Measurements from ENCODE around the gene MTA3. TPM values are rescaled to one million over a fixed set of nuclear protein-coding genes. Genes with fewer than 3 reads are reported as not detected.

MTA3 gene
- polyA plus RNA-seq, 1 experiment, result 51.0 TPM

DNA sequence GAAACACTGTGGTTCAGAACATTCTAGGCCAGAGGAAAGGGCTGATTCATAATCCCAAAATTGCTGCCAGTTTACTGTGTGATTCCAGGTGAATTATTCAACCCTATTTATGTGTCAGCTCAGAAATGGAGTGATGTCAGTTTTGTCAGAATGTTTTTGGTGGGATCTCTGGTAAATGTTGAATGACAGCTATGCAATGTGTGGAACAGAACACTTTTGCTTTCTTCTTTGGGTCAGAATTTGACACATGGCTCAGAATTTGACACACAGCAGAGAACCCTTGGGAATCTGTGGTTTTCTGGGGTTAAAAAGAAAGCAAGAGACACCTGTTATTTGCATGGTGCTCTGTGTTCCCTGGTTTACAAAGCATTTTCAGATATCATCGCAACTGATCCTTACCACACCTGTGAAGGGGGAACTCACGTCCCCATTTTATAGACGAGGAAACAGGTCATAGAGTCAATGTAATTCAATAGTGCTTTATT is 1.6 kb upstream of the MTA3 start:
- no peak for DNase-seq (ENCODE audit: low read depth, low spot score)
- no peak overlapping the region for H3K27ac ChIP-seq (ENCODE audit: low read depth, low read length)
- no peak overlapping the region for H3K4me3 ChIP-seq (ENCODE audit: low read depth, low read length)
- POLR2A ChIA-PET, result interaction anchor here (0.9 to 1.0 kb wide), 2 partner anchors 10 to 229 kb away, joined by 5 to 9 read pairs; no protein-coding TSS in a partner anchor
- H3K27me3 ChIP-seq (ENCODE audit: control insufficient read depth, insufficient read depth, low read length), result peaks cover 4% of the 10 kb centered on the region
- CTCF ChIA-PET, result interaction anchor here (1.1 to 1.6 kb wide), 2 partner anchors 53 to 96 kb away, joined by 3 to 6 read pairs; no protein-coding TSS in a partner anchor
- no peaks in the 10 kb centered on the region for H3K9me3 ChIP-seq (ENCODE audit: control insufficient read depth, insufficient read depth, low read length)
- TF ChIP-seq CTCF (IDR thresholded peaks at IDR 0.05; ENCODE audit: low read depth, low read length), result no peak

DNA sequence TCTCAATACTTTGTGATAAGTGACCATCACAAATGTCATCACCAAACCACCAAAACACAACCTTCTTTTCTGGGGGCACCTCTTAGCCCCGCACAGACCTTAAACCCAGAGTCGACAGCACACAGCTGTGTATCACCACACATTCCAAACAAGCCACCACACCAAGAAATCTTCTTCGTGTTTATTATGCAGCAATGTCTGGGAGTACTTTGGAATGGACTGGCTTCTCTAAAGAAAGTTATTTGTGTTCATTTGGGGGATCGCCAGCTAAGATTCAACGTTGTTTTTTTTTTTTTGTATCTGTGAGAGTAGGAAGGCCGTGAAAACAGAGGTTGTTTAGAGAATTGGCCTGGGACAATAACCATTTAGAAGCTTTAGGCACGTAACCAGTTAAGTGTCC is 1.1 kb upstream of the MTA3 start:
- ChIA-PET POLR2A (interaction anchor here (0.6 to 1.0 kb wide), 3 partner anchors 10 to 229 kb away, joined by 5 to 9 read pairs (median 7); no protein-coding TSS in a partner anchor), CTCF (interaction anchor here (0.6 to 1.6 kb wide), 4 partner anchors 54 to 96 kb away, joined by 3 to 6 read pairs (median 4); no protein-coding TSS in a partner anchor)
- Histone ChIP-seq H3K27me3 (ENCODE audit: control insufficient read depth, insufficient read depth, low read length) (peaks cover 2% of the 10 kb centered on the region), H3K27ac (ENCODE audit: low read depth, low read length) (peak overlapping the region; percentile 85), H3K9me3 (ENCODE audit: control insufficient read depth, insufficient read depth, low read length) (no peaks in the 10 kb centered on the region), H3K4me3 (ENCODE audit: low read depth, low read length) (no peak overlapping the region)
- DNase-seq (ENCODE audit: low read depth, low spot score), result peak; percentile 50
- TF ChIP-seq CTCF (IDR thresholded peaks at IDR 0.05; ENCODE audit: low read depth, low read length), result no peak

DNA sequence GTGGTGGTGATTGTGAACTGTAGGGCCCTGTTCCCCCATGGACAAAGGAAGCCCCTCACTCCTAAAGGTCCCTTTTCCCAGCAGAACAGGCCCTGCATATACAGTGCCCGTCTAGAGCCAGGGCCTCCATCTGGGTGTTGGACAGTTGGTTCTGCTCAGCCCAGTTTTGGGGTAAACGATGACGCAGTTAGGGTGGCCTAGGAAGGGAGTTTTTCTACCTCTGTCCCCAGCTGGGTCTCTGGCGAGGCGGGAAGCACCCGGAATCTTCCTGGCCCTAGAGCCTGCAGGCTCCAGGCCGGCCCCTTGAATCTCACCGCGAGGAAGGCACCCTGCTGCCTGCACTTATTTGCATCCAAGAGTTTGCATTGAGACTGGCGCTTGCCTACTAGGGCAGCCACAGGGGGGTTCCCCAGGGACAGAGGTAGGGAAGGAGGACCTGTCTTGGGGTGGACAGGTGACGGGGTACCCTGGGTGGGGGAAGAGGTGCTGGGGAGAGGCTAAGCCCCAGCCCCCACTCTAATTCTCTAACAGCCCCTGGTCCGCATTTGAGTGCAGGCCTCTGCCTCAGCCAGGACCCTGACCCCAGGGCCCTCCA is 529 bp upstream of the MTA3 start:
- no peak for DNase-seq (ENCODE audit: low read depth, low spot score)
- H3K27me3 ChIP-seq (ENCODE audit: control insufficient read depth, insufficient read depth, low read length), result no peaks in the 10 kb centered on the region
- no peak for TF ChIP-seq CTCF (IDR thresholded peaks at IDR 0.05; ENCODE audit: low read depth, low read length)
- ChIA-PET CTCF (interaction anchor here (0.6 to 1.1 kb wide), 3 partner anchors 54 to 95 kb away, joined by 3 to 5 read pairs (median 4); no protein-coding TSS in a partner anchor), POLR2A (interaction anchor here (0.6 to 1.0 kb wide), 3 partner anchors 11 to 228 kb away, joined by 5 to 9 read pairs (median 7); no protein-coding TSS in a partner anchor)
- H3K9me3 ChIP-seq (ENCODE audit: control insufficient read depth, insufficient read depth, low read length), result no peaks in the 10 kb centered on the region
- peak overlapping the region; percentile 85 for H3K27ac ChIP-seq (ENCODE audit: low read depth, low read length)
- peak overlapping the region; percentile 38 for H3K4me3 ChIP-seq (ENCODE audit: low read depth, low read length)

GRCh38 chr2:42569116-42569711 is 782 bp downstream of the MTA3 start:
- Histone ChIP-seq H3K27me3 (ENCODE audit: control insufficient read depth, insufficient read depth, low read length) (no peaks in the 10 kb centered on the region), H3K27ac (ENCODE audit: low read depth, low read length) (peak overlapping the region; percentile 52), H3K4me3 (ENCODE audit: low read depth, low read length) (peak overlapping the region; percentile 85), H3K9me3 (ENCODE audit: control insufficient read depth, insufficient read depth, low read length) (no peaks in the 10 kb centered on the region)
- POLR2A ChIA-PET, result interaction anchor here (0.6 kb wide), 1 partner anchor 33 kb away, joined by 3 read pairs; no protein-coding TSS in a partner anchor
- CTCF ChIA-PET, result interaction anchor here (1.2 to 1.4 kb wide), 2 partner anchors 74 to 76 kb away, joined by 3 read pairs; no protein-coding TSS in a partner anchor
- DNase-seq (ENCODE audit: low read depth, low spot score), result no peak
- TF ChIP-seq CTCF (IDR thresholded peaks at IDR 0.05; ENCODE audit: low read depth, low read length), result no peak
